Stimulated activated CD8-positive, alpha-beta memory T cell treated with anti-CD3 and anti-CD28 coated beads, Interleukin-12 subunit alpha, Interleukin-12 subunit beta, amount 100 ng/mL, for 1 hour (primary cell): Measurements from ENCODE around the gene FRRS1L.

Experiments used
- DNase-seq: peaks from one replicate; pipeline ENCODE4 v3.0.0-alpha.2; 2020; ENCODE audit warnings: low read depth

Gene FRRS1L

DNA sequence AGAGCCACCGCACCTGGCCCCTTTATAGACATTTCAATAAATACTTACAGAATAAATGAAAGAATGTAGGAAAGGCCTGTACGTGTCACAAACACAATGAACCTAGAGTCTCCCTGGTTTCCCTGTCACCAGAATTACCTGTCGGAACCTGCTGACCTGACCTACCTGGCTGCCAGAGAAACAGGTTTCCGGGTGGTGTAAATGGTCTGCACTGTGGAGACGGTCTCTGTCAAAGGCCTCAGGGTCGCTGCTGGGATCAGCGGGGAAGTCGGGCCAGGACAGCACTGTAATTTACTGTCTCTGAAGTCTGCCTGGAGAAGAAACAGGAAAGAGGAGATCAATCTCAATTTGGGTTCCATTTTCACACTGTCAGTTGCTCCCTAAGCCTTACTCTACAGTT lies 9.3 kb upstream of the FRRS1L start:
- DNase-seq: no peak

- DNase-seq: no peak
These were observed 5.9 kb upstream of the FRRS1L start for GRCh38 chr9:109172935-109173334.

- DNase-seq: no peak
These were observed 4.9 kb upstream of the FRRS1L start for GRCh38 chr9:109171926-109172325.

GRCh38 chr9:109168170-109168569 lies 1.1 kb upstream of the FRRS1L start:
- DNase-seq: no peak

- no peak for DNase-seq
These were observed 667 bp upstream of the FRRS1L start for GRCh38 chr9:109167716-109168115.

GRCh38 chr9:109166171-109166770 lies 778 bp downstream of the FRRS1L start:
- no peak for DNase-seq

GRCh38 chr9:109164042-109164441 lies 3.0 kb downstream of the FRRS1L start:
- no peak for DNase-seq

DNA sequence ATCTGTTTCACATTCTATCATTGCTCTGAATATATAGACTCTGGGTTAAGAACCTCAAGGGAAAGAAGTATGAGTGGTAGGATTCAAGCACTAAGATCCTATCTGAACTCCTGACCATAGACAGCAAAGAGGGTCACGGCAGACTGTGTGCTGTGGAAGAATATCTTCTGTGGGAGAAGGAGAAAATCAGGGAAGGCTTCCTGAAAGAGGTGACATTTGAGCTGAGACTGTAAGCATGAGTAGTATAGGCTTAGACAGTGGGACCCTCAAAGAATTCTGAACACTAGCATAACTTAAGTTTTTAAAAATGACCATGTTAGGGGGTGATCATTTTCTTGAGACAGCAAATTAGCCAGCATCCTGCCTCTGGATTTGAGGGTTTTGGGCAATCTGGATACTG lies 3.9 kb downstream of the FRRS1L start:
- DNase-seq: no peak

- DNase-seq: no peak
These were observed 4.4 kb downstream of the FRRS1L start for GRCh38 chr9:109162677-109163076.

DNA sequence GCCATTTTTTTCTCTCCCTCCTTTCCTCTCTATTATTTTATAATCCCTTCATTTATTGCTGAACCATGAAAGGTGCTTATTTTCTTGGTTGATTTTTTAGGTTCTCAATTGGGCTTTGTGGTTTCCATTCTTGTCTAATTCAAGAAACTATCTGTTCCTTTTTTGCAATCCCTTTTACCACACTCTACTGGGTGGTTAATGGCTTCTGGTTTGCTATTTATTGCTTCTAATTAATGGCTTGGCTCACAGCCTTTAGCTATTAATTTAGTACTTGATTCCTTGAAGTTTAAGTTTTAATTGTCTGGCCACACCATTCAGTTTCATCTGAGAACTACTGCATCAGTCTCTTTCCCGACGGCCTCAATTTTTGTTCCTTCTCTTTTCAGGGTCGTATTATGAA lies 5.6 kb downstream of the FRRS1L start:
- no peak for DNase-seq

- no peak for DNase-seq
These were observed 7.5 kb downstream of the FRRS1L start for GRCh38 chr9:109159583-109159982.

GRCh38 chr9:109158651-109159050 lies 8.4 kb downstream of the FRRS1L start:
- DNase-seq: no peak

- no peak for DNase-seq
These were observed 10.3 kb downstream of the FRRS1L start for GRCh38 chr9:109156708-109157107.

- DNase-seq: no peak
These were observed 16.0 kb downstream of the FRRS1L start for GRCh38 chr9:109150925-109151545.

GRCh38 chr9:109149722-109150121 lies 17.3 kb downstream of the FRRS1L start:
- DNase-seq: no peak

DNA sequence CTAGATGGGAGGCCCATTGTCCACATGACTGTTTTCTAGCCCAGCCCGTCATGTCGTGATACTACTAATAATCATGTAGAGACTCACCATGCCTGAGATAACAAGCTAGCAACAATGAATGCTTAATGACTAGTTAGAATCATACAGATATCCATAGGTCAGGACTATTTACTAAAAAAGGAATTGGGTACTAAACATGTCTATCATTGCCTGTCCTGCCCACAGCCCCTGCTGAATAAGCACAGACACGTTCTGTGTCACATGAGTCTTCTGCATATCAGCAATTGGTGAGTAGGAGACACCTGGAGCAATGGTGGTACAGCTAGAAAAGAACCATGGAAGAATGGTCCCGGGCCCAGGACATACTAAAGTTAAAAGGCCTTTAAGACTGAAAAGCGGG lies 18.0 kb downstream of the FRRS1L start:
- no peak for DNase-seq

GRCh38 chr9:109145051-109145450 lies 22.0 kb downstream of the FRRS1L start:
- DNase-seq: no peak

DNA sequence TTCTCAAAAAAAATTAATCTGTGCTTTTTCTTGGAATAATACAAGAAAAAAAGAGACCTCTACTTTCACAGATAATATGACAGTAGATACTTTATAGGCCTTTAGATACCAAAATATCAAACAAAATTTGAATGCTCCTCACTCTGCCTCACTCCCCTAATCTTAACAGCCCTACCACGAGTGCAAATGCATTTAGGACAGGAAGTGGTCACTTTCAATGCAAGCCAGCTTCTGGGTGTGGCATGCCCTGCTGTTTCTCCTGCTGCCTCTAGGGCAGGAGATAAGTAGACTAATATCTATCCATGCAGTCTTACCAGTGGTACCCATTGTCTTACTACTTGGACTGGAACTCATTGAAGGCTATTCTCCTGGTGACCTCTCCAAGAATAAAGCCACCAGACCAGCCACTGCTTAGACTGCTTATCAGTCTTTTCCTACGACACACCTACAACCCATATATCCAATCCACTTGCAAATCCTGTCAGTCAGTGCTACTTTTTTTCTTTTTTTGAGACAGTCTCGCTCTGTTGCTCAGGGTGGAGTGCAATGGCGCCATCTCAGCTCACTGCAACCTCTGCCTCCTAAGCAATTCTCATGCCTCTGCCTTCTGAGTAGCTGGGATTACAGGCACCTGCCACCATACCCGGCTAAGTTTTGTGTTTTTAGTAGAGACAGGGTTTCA lies 23.0 kb downstream of the FRRS1L start:
- no peak for DNase-seq

- no peak for DNase-seq
These were observed 25.7 kb downstream of the FRRS1L start for GRCh38 chr9:109141375-109141774.

DNA sequence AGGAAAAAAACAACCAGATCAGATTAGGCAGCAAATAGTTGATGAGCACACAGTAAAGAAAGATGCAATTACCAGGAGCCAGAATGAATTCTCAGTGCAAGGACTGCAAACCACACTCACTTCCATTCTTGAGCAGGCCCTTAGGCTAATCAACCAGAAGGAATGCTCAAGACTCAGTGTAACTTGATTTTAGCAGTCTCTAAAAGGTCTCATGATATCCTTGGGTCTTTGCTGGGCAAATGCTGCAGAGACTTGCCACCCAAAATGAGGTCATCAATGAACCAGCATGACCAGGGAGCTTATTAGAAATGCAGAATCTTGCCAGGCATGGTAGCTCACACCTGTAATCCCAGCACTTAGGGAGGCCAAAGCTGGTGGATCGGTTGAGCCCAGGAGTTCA lies 27.2 kb downstream of the FRRS1L start:
- DNase-seq: no peak

DNA sequence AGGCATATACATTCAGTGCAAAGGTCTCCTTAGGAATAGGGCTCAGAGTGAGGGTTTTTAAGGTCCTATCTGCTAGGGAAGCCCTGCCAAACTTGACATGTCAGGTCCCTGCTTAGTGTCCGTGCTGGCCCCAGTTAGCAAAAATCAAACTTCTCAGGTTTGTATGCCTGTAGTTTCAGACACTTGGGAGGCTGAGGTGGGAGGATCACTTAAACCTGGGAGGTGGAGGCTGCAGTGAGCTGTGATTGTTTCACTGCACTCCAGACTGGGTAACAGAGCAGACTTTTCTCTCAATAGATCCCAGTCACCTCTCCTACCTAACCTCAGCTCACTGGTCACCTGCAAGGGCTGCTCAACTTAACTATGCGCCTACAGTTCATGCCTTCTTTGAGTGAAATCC lies 28.6 kb downstream of the FRRS1L start:
- DNase-seq: no peak

GRCh38 chr9:109134167-109134578 lies 32.9 kb downstream of the FRRS1L start:
- DNase-seq: no peak

GRCh38 chr9:109133533-109133932 lies 33.5 kb downstream of the FRRS1L start:
- DNase-seq: no peak

DNA sequence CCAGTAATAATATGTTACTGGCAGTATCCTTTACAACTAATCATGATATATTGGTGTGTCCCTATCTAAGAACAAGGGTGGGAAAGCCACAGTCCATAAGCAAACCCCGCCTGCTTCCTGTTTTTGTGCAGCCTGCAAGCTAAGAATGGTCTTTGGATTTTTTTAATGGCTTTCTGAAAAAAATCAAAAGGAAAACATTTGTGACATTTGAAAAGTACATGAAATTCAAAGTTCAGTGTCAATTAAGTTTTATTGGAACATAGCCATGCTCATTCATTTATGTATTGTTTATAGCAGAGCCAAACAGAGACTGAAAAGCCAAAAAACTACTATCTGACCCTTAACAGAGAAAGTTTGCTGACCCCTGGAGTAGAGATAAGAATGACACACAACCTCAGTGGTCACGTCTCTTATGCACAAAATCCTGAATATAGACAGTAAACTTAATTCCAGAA lies 34.5 kb downstream of the FRRS1L start:
- DNase-seq: no peak
